VCaP (cell line): ENCODE results near the gene RAD23A.
"Not testable (repeated sequence)": the region's sequence is repeated elsewhere in the genome, so short reads cannot be mapped to it uniquely, and the experiment has no call there.

Experiments
- H3K27ac ChIP-seq: fragments of 450-650 bp; 2 replicates; pipeline ENCODE4 v1.5.1; 2017
- CTCF ChIP-seq: fragments of 450-650 bp; conservative IDR thresholded peaks from 2 replicates; pipeline ENCODE4 v1.5.1; 2017; ENCODE audit warnings: mild to moderate bottlenecking, moderate library complexity

RAD23A gene

GRCh38 chr19:12947702-12948611 is 2.3 kb downstream of the RAD23A start:
- no peak for TF ChIP-seq CTCF
- H3K27ac ChIP-seq, result peak overlapping the region; percentile 96; the same call in 1 of the 2 replicates

- H3K27ac ChIP-seq, result no peak overlapping the region
- no peak for TF ChIP-seq CTCF
Measured at GRCh38 chr19:12948612-12949362, 3.1 kb downstream of the RAD23A start.

- TF ChIP-seq CTCF, result no peak
- H3K27ac ChIP-seq, result no peak overlapping the region
Measured at GRCh38 chr19:12949363-12950283, 4.0 kb downstream of the RAD23A start.

GRCh38 chr19:12952050-12952449 is 6.4 kb downstream of the RAD23A start:
- H3K27ac ChIP-seq, result not testable (repeated sequence)

GRCh38 chr19:12952488-12953137 is 7.0 kb downstream of the RAD23A start:
- no peak overlapping the region for H3K27ac ChIP-seq
- TF ChIP-seq CTCF, result no peak

GRCh38 chr19:12953138-12953798 is 7.6 kb downstream of the RAD23A start:
- no peak for TF ChIP-seq CTCF
- no peak overlapping the region for H3K27ac ChIP-seq
